Measurements from ENCODE around the gene ATP8B3. TPM values are rescaled to one million over a fixed set of nuclear protein-coding genes. Genes with fewer than 3 reads are reported as not detected.

ATP8B3 gene
- total RNA-seq, 1 experiment from 2014 or later: 8.7 TPM

DNA sequence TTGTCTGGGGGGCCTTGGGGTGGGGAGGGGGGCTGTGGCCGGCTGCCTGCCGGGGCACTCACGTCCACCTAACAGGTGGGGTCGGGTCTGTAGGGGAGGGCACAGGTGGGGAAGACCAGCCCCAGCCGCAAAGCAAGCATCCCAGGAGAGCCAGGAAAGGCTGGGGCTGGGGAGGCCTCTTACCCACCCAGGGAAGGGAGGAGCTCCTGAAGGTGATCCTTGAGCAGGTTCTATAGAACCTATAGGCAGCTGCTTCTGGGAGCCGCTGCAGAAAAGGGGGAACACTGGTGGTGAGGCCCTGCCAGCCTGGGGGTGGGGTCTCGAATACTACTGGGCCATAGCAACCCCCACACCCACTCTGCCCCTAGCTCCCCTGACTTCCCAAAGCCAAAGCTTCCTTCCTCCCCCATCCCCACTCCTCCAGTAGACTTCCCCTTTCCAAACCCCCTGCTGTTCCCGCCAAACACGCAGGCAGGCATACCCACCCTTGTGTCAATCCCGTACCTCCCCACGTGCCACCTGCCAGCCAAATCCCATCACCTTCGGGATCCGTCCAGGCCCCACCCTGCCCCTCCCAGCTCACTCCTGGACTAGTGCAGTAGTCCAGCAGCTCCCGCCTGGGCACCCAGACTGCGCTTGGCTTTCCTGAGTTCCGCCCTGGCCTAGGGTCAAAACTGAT is 45.7 kb upstream of the ATP8B3 start:
- H3K27ac ChIP-seq (ENCODE audit: low read depth, low read length, poor library complexity, severe bottlenecking): peak overlapping the region; percentile 80
- no peaks in the 10 kb centered on the region for H3K27me3 ChIP-seq (replicated peaks; ENCODE audit: insufficient read depth, low read depth, low read length, poor library complexity)
- BruUV-seq (replicated peaks): no TSS peak
- no peaks in the 10 kb centered on the region for H3K9me3 ChIP-seq (ENCODE audit: low read depth, low read length, poor library complexity, severe bottlenecking)
- no peak for DNase-seq (ENCODE audit: low spot score)
- CTCF ChIA-PET: interaction anchor here (0.6 kb wide), 1 partner anchor 62 kb away, joined by 9 read pairs; no protein-coding TSS in a partner anchor
- no peak for TF ChIP-seq EZH2 (IDR thresholded peaks at IDR 0.05; ENCODE audit: borderline replicate concordance, low read depth, low read length, poor library complexity, severe bottlenecking)
- TF ChIP-seq CTCF (conservative IDR thresholded peaks at IDR 0.05; ENCODE audit: low read depth, low read length): no peak
- peak overlapping the region; percentile 43 for H3K4me3 ChIP-seq (ENCODE audit: low read depth, low read length, poor library complexity, severe bottlenecking)
- POLR2A ChIA-PET (ENCODE audit: low non-redundant PET): no interaction called here
- H3K4me1 ChIP-seq (ENCODE audit: insufficient read depth, low read length, poor library complexity, severe bottlenecking): peaks cover 81% of the 10 kb centered on the region
- intact Hi-C loops (cut with micrococcal nuclease; ENCODE audit: unreplicated experiment): loop anchor here (5.0 kb wide), 1 partner anchor 590 kb away; the partner anchor contains the start of gene CIRBP
- H3K36me3 ChIP-seq (ENCODE audit: insufficient read depth, low read length, poor library complexity, severe bottlenecking): peaks cover 4% of the 10 kb centered on the region

GRCh38 chr19:1856698-1857603 is 44.9 kb upstream of the ATP8B3 start:
- ChIA-PET CTCF (interaction anchor here (0.5 to 0.6 kb wide), 3 partner anchors 7 to 239 kb away, joined by 4 to 9 read pairs (median 6); no protein-coding TSS in a partner anchor), POLR2A (ENCODE audit: low non-redundant PET) (no interaction called here)
- Histone ChIP-seq H3K27ac (ENCODE audit: low read depth, low read length, poor library complexity, severe bottlenecking) (peak overlapping the region; percentile 80), H3K27me3 (replicated peaks; ENCODE audit: insufficient read depth, low read depth, low read length, poor library complexity) (no peaks in the 10 kb centered on the region), H3K4me3 (ENCODE audit: low read depth, low read length, poor library complexity, severe bottlenecking) (peak overlapping the region; percentile 43), H3K36me3 (ENCODE audit: insufficient read depth, low read length, poor library complexity, severe bottlenecking) (peaks cover 4% of the 10 kb centered on the region), H3K9me3 (ENCODE audit: low read depth, low read length, poor library complexity, severe bottlenecking) (no peaks in the 10 kb centered on the region), H3K4me1 (ENCODE audit: insufficient read depth, low read length, poor library complexity, severe bottlenecking) (peaks cover 90% of the 10 kb centered on the region)
- BruUV-seq (replicated peaks): no TSS peak
- TF ChIP-seq CTCF (conservative IDR thresholded peaks at IDR 0.05; ENCODE audit: low read depth, low read length) (no peak), EZH2 (IDR thresholded peaks at IDR 0.05; ENCODE audit: borderline replicate concordance, low read depth, low read length, poor library complexity, severe bottlenecking) (no peak)
- DNase-seq (ENCODE audit: low spot score): no peak
- intact Hi-C loops (cut with micrococcal nuclease; ENCODE audit: unreplicated experiment): loop anchor here (5.0 kb wide), 1 partner anchor 590 kb away; the partner anchor contains the start of gene CIRBP

DNA sequence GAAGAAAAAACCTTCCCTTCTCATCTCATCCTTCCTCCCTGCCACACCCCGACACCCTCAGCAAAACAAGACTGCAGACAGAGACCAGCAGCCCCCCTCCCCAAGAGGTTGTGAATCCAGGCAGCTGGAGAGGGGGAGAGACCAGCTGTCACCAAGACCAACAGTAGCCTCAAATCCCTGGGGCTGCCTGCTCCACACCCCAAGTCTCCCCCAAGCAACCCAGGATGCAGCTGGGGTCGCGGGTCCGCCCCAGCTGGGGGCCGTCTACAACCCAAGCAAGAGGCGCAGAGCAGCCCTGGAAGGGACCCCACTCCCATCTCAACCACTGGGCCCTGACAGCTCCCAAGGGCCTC is 44.2 kb upstream of the ATP8B3 start:
- BruUV-seq (replicated peaks): no TSS peak
- CTCF ChIA-PET: interaction anchor here (0.5 kb wide), 1 partner anchor 8 kb away, joined by 6 read pairs; no protein-coding TSS in a partner anchor

More for the DNA sequence above, 44.2 kb upstream of the ATP8B3 start:
- Histone ChIP-seq H3K4me1 (ENCODE audit: insufficient read depth, low read length, poor library complexity, severe bottlenecking) (peaks cover 96% of the 10 kb centered on the region), H3K36me3 (ENCODE audit: insufficient read depth, low read length, poor library complexity, severe bottlenecking) (peaks cover 4% of the 10 kb centered on the region), H3K4me3 (ENCODE audit: low read depth, low read length, poor library complexity, severe bottlenecking) (peak overlapping the region; percentile 43), H3K27ac (ENCODE audit: low read depth, low read length, poor library complexity, severe bottlenecking) (peak overlapping the region; percentile 80), H3K9me3 (ENCODE audit: low read depth, low read length, poor library complexity, severe bottlenecking) (no peaks in the 10 kb centered on the region), H3K27me3 (replicated peaks; ENCODE audit: insufficient read depth, low read depth, low read length, poor library complexity) (no peaks in the 10 kb centered on the region)
- POLR2A ChIA-PET (ENCODE audit: low non-redundant PET): no interaction called here
- TF ChIP-seq EZH2 (IDR thresholded peaks at IDR 0.05; ENCODE audit: borderline replicate concordance, low read depth, low read length, poor library complexity, severe bottlenecking): no peak
- no peak for TF ChIP-seq CTCF (conservative IDR thresholded peaks at IDR 0.05; ENCODE audit: low read depth, low read length)
- intact Hi-C loops (cut with micrococcal nuclease; ENCODE audit: unreplicated experiment): loop anchor here (5.0 kb wide), 1 partner anchor 589 kb away; the partner anchor contains the start of gene CIRBP
- no peak for DNase-seq (ENCODE audit: low spot score)
